Keratinocyte (primary cell): Measurements from ENCODE around the gene SKP1. TPM values are rescaled to one million over a fixed set of nuclear protein-coding genes. Genes with fewer than 3 reads are reported as not detected.

Source experiments
- DNase-seq: peaks from one replicate; pipeline ENCODE4 v3.0.0-alpha.2; 2011; ENCODE audit warnings: low read depth, missing footprints, low spot score
- FAIRE-seq: peaks from 2 replicates; lab custom pipeline; 2011; peaks lifted over from hg19 to GRCh38; lab: Jason Lieb, UNC
- H2AFZ ChIP-seq: 2 replicates; pipeline ENCODE4 v1.6.0; 2012; ENCODE audit warnings: low read length, control low read depth, inconsistent platforms; ENCODE audit not compliant: control insufficient read depth
- H3K27ac ChIP-seq: 2 replicates; pipeline ENCODE4 v1.5.1; 2011; ENCODE audit warnings: low read length; ENCODE audit not compliant: control insufficient read depth, insufficient read depth
- H3K27me3 ChIP-seq: 3 replicates; pipeline ENCODE4 v1.6.0; 2011; ENCODE audit warnings: low read length; ENCODE audit not compliant: control insufficient read depth, insufficient read depth; ENCODE audit errors: extremely low read depth
- H3K36me3 ChIP-seq, 2 experiments: 2 replicates in 1 of 2; 3 replicates in 1 of 2; pipeline ENCODE4 v1.5.1; 2011; ENCODE audit warnings: low read length in 2 of 2, mild to moderate bottlenecking in 1 of 2; ENCODE audit not compliant: control insufficient read depth in 2 of 2, insufficient read depth in 2 of 2; ENCODE audit errors: extremely low read depth in 1 of 2
- H3K4me1 ChIP-seq: 3 replicates; pipeline ENCODE4 v1.5.1; 2011; ENCODE audit warnings: low read length; ENCODE audit not compliant: control insufficient read depth, insufficient read depth; ENCODE audit errors: extremely low read depth
- H3K4me2 ChIP-seq: 3 replicates; pipeline ENCODE4 v1.6.0; 2011; ENCODE audit warnings: low read depth, low read length; ENCODE audit not compliant: control insufficient read depth, insufficient read depth; ENCODE audit errors: extremely low read depth
- H3K4me3 ChIP-seq, 3 experiments: fragments of 200-600 bp in 1 of 3; sonication (generic) in 1 of 3; 2 replicates in 2 of 3; 3 replicates in 1 of 3; pipeline ENCODE4 v1.5.1; 2011 to 2016; ENCODE audit warnings: low read length in 3 of 3, mild to moderate bottlenecking in 3 of 3, control low read depth in 2 of 3, inconsistent platforms in 1 of 3, low read depth in 1 of 3, mixed read lengths in 1 of 3, mixed run types in 1 of 3, moderate library complexity in 1 of 3; ENCODE audit not compliant: control insufficient read depth in 2 of 3, insufficient read depth in 2 of 3; ENCODE audit errors: extremely low read depth in 1 of 3
- H3K79me2 ChIP-seq: 2 replicates; pipeline ENCODE4 v1.6.0; 2012; ENCODE audit warnings: low read length; ENCODE audit not compliant: control insufficient read depth, insufficient read depth
- H3K9ac ChIP-seq: 3 replicates; pipeline ENCODE4 v1.6.0; 2011; ENCODE audit warnings: low read length; ENCODE audit not compliant: control insufficient read depth, insufficient read depth; ENCODE audit errors: extremely low read depth
- H3K9me1 ChIP-seq: 3 replicates; pipeline ENCODE4 v1.6.0; 2011; ENCODE audit warnings: low read length; ENCODE audit not compliant: control insufficient read depth, insufficient read depth; ENCODE audit errors: extremely low read depth
- H3K9me3 ChIP-seq: 2 replicates; pipeline ENCODE4 v1.5.1; 2012; ENCODE audit warnings: low read depth, low read length; ENCODE audit not compliant: control insufficient read depth
- H4K20me1 ChIP-seq: 3 replicates; pipeline ENCODE4 v1.6.0; 2011; ENCODE audit warnings: low read length; ENCODE audit not compliant: control insufficient read depth, insufficient read depth; ENCODE audit errors: extremely low read depth
- EZH2 ChIP-seq: IDR thresholded peaks from one replicate; pipeline ENCODE4 v1.6.1; 2012; ENCODE audit warnings: inconsistent platforms, mild to moderate bottlenecking, low read length, moderate library complexity
- dilution Hi-C: fragments of 300-500 bp; cut with MboI; formaldehyde crosslinking; loops from one replicate; pipeline ENCODE4 v1.7.0; 2020; ENCODE audit warnings: low sequenced_read_pairs; ENCODE audit not compliant: extremely low pct_ligation_motif_present
- polyA plus RNA-seq, 5 experiments: library from polyadenylated mRNA; depleted of rRNA in 3 of 5; stranded (reverse) in 3 of 5; stranded (forward) in 1 of 5; unstranded in 1 of 5; fragments of >200 nt; gene quantifications; 1 replicate in 1 of 5; 2 replicates in 3 of 5; 3 replicates in 1 of 5; pipeline versions ENCODE4 v1.2.1 to v1.2.3, GENCODE V29; 2011 to 2012; ENCODE audit warnings: missing spikeins in 2 of 5, low read depth in 1 of 5, low replicate concordance in 1 of 5
- TF ChIP-seq, protein P1 (sequence below), 3 experiments: IDR thresholded peaks in 1 of 3; conservative IDR thresholded peaks in 1 of 3; optimal IDR thresholded peaks in 1 of 3; 2 replicates in 2 of 3; 3 replicates in 1 of 3; pipeline versions ENCODE3 to v1.5.1; 2011; ENCODE audit warnings: low read length in 3 of 3, mild to moderate bottlenecking in 3 of 3, moderate library complexity in 2 of 3, control low read depth in 1 of 3, inconsistent platforms in 1 of 3; ENCODE audit not compliant: insufficient read depth in 2 of 3; ENCODE audit errors: extremely low read depth in 1 of 3

SKP1 gene
- polyA plus RNA-seq, 1 donor (not counting 4 experiments of a cell fraction or from before 2014, with no cell fraction given), result 444 TPM

DNA sequence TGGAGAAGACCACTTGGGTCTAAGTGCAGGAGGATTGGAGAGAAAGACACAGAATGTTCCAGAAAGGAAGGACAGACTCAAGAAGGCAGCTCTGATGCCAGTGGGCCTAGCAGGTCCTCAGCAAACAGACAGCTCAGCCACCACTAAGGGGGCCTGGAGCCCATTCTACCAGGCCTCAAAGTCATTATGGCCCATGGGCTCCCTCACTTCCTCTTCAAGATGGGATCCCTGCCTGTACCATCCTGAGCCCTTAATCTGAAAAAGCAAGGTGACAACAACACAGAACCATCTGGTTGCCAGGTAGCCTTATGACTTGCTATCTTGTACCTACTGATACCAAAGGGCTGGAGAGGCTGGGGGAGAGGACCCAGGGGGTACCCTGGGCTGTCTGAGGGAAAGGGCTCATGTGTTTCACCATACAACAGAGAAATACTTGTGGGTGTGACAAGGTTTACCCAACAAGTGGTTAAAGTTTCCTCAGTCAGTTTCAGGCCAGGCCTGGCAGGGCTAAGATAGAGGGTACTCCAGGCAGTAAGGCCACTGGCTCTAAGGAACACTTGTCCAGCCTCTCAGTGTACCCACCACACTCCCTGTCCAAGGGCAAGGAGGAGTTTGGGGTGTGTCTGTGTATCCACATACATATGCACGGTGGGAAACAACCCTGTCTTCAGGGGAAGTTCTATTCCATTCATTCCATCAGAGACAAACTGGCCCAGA, 31.6 kb downstream of the SKP1 start:
- no peaks in the 10 kb centered on the region for H3K27me3 ChIP-seq
- no peak overlapping the region for H2AFZ ChIP-seq
- H3K4me2 ChIP-seq, result no peak overlapping the region
- peaks cover 31 to 35% of the 10 kb centered on the region in 2 experiments for H3K36me3 ChIP-seq
- no peak overlapping the region for H3K9ac ChIP-seq
- H3K4me1 ChIP-seq, result peaks cover 8% of the 10 kb centered on the region
- peaks cover 13% of the 10 kb centered on the region for H3K79me2 ChIP-seq
- no peak overlapping the region for H3K27ac ChIP-seq
- H3K4me3 ChIP-seq, result no peak overlapping the region
- peaks cover 27% of the 10 kb centered on the region for H4K20me1 ChIP-seq
- no peak for TF ChIP-seq EZH2
- TF ChIP-seq, protein P1, sequence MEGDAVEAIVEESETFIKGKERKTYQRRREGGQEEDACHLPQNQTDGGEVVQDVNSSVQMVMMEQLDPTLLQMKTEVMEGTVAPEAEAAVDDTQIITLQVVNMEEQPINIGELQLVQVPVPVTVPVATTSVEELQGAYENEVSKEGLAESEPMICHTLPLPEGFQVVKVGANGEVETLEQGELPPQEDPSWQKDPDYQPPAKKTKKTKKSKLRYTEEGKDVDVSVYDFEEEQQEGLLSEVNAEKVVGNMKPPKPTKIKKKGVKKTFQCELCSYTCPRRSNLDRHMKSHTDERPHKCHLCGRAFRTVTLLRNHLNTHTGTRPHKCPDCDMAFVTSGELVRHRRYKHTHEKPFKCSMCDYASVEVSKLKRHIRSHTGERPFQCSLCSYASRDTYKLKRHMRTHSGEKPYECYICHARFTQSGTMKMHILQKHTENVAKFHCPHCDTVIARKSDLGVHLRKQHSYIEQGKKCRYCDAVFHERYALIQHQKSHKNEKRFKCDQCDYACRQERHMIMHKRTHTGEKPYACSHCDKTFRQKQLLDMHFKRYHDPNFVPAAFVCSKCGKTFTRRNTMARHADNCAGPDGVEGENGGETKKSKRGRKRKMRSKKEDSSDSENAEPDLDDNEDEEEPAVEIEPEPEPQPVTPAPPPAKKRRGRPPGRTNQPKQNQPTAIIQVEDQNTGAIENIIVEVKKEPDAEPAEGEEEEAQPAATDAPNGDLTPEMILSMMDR (optimal IDR thresholded peaks at IDR 0.05 in 1 of 3, IDR thresholded peaks at IDR 0.05 in 1 of 3, conservative IDR thresholded peaks at IDR 0.05 in 1 of 3; ENCODE audit: extremely low read depth in 1 of 3, insufficient read depth in 2 of 3, low read length in 3 of 3), result no peak
- DNase-seq (no peak), FAIRE-seq (no peak)
- H3K9me3 ChIP-seq, result no peaks in the 10 kb centered on the region
- dilution Hi-C loops, result no loop called here
- H3K9me1 ChIP-seq, result no peaks in the 10 kb centered on the region

DNA sequence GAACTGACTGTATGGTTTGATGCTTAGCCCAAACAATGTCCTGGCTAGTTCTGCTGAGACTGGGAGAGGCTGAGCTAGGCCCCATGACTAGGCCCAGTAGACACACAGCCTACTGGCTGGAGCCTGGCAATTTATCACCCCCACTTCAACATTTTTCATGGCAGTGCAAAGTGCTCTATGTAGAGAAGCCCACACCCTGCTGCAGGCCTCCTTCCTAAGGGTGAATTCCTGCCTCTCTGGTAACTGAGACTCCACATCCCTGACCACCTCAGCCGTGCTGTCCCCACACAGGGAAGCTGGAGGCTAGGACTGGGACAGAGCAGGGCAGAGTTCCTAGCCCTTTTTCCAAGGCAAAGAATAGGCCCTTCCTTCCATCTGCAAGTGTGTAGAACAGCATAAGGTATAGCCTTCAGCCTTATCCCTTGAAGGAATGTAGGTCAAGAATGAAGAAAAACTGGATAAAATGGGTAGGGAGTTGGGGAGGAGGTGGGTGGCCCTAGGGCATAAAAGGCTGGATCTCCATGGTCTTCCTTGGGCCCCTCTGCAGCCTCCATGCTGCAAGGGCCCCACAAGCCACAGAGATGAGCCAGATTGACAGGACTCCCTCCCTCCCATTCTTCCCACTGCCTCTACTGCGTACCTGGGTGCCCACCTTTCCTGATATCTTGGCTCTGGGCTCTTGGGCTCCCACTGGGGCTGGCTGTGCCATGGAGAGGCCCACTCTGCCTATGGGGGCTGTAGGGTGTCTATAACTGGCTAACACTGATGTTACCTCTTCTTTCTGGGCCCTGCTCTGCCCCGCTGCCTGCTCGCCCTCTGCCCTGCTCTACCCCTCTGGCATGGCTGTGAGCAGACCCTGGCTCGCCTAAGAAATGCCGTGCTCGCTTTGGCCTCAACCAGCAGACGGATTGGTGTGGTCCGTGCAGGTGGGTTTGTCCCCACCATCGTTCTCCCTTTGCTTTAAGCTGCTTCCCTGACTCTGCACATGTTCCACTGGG, 32.5 kb downstream of the SKP1 start:
- H3K79me2 ChIP-seq, result peaks cover 10% of the 10 kb centered on the region
- H3K4me1 ChIP-seq, result peaks cover 10% of the 10 kb centered on the region
- dilution Hi-C loops, result no loop called here
- no peaks in the 10 kb centered on the region for H3K9me3 ChIP-seq
- H3K4me2 ChIP-seq, result no peak overlapping the region
- H2AFZ ChIP-seq, result no peak overlapping the region
- DNase-seq (no peak), FAIRE-seq (no peak)
- peaks cover 33% of the 10 kb centered on the region in 2 experiments for H3K36me3 ChIP-seq
- H3K4me3 ChIP-seq, result no peak overlapping the region
- TF ChIP-seq EZH2, result no peak
- TF ChIP-seq, protein P1 (optimal IDR thresholded peaks at IDR 0.05 in 1 of 3, IDR thresholded peaks at IDR 0.05 in 1 of 3, conservative IDR thresholded peaks at IDR 0.05 in 1 of 3; ENCODE audit: extremely low read depth in 1 of 3, insufficient read depth in 2 of 3, low read length in 3 of 3), result no peak
- H3K27ac ChIP-seq, result no peak overlapping the region
- H4K20me1 ChIP-seq, result peaks cover 30% of the 10 kb centered on the region
- H3K9me1 ChIP-seq, result no peaks in the 10 kb centered on the region
- no peak overlapping the region for H3K9ac ChIP-seq
- no peaks in the 10 kb centered on the region for H3K27me3 ChIP-seq
